Islet of Langerhans (tissue), 1 donor: ENCODE data around the gene RFNG.

ENCODE experiments used
- FAIRE-seq: peaks from one replicate; lab custom pipeline; 2011; peaks lifted over from hg19 to GRCh38; lab: Jason Lieb, UNC

Gene RFNG

DNA sequence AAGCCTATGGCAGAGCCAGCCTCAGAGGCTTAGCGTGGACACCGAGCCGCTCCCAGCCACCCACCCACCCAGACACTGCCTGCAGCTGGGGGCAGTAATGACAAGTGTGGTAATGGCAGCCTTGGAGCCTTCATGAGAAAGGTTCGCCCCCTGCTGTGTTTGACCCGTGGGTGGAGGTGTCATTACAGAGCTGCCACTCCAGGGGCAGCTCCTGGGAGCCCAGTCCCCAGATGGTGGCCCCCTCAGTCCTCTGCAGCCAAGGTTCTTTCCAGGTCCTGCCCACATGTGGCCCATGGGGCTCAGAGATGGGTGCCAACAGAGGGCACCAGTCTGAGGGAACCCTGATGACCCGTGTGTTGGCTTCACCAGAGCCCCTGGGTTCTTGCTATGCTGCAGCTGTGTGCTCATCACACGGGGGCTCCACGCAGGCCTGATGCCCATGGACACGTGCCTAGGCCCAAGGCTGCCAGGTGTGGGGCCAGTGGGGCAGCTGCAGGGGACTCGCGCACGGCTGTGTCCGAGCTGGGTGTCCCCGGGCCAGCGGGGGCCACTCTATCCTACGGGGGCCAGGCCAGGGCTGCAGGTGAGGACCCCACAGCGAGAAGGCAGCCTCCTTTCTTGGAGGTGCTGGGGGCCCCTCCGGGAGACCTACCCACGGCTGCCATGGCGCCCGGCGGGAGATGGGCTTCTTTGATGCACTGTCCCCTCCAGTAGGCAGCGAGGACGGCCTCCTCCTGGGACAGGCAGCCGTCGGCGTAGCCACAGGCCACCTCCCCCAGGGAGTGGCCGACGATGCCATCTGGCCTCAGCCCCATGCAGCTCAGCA is 38.3 kb upstream of the RFNG start:
- no peak for FAIRE-seq

DNA sequence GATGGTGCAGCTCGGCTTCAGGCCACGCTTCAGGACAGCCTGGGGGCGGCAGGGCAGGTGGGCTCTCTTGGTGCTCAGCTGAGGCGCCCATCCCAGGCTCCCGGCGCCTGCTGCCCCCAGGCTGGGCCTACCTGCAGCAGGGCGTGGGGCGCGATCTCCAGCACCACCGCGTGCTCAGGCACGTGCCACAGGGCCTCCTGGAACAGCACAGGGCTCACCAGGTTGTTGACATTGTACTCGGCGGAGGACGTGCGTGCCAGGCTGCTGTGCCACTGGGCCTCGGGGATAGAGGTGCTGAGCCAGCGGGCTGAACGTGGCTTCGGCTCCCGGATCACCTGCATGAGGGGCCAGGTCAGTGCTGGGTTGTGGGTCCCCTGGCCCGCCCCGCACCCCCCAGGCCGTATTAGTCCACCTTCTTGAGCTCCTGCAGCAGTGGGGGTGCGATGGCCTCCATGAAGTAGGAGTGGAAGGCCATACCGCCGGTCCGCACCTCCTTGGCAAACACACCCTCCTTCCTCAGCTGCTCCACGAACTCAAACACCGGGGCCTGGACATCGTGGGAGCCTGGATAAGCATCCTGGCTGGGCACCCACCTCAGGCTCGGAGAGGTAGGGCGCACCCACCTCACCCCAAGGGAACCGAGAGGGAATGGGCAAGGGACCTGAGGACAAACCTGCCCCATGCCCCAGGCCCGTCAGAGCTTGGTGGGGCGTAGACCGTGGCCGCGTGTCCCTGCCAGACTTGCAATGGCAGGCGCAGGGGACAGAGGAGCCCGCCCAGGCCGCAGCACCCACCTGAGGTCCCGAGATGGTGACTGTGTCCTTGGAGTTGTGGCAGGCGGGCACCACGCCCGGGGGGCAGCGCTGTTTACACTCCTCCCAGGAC is 37.5 kb upstream of the RFNG start:
- FAIRE-seq = no peak

DNA sequence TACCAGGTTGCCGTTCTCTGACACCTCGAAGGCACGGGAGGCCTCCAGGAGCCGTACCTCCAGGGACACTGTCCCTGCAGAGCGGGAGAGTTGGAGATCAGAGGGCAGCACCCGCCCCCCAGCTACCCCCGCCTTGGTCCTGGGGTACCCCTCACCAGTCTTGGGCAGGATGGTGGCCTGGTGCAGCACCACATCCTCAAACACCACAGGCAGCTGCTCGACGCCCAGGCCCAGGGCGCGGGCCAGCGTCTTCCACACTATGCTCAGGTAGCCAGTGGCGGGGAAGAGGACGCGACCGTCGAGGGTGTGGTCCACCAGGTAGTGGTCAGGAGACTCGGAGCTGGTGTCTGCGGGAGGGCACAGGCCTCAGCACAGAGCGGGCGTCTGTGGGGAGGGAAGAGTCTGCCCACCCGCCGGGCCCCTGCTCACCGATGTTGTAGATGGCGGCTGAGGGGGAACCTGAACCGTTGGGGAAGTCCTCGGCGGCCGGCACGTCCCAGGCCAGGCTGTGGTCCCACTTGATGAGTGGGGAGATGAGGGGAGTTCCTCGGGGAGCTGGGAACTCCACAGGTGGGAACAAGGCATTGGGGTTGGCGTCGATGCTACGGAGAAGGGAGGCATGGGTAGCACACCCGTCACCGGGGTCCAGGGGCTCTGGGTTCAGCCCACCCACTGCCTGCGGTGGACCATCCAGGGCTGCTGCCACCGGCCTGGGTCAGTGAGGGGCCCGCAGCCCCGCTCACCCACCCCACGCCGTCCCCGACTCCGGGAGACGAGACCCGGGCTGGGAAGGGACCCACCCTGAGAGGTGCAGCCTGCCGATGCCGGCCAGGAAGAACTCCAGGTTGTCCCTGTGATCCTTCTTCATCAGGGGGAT is 36.6 kb upstream of the RFNG start:
- no peak for FAIRE-seq

DNA sequence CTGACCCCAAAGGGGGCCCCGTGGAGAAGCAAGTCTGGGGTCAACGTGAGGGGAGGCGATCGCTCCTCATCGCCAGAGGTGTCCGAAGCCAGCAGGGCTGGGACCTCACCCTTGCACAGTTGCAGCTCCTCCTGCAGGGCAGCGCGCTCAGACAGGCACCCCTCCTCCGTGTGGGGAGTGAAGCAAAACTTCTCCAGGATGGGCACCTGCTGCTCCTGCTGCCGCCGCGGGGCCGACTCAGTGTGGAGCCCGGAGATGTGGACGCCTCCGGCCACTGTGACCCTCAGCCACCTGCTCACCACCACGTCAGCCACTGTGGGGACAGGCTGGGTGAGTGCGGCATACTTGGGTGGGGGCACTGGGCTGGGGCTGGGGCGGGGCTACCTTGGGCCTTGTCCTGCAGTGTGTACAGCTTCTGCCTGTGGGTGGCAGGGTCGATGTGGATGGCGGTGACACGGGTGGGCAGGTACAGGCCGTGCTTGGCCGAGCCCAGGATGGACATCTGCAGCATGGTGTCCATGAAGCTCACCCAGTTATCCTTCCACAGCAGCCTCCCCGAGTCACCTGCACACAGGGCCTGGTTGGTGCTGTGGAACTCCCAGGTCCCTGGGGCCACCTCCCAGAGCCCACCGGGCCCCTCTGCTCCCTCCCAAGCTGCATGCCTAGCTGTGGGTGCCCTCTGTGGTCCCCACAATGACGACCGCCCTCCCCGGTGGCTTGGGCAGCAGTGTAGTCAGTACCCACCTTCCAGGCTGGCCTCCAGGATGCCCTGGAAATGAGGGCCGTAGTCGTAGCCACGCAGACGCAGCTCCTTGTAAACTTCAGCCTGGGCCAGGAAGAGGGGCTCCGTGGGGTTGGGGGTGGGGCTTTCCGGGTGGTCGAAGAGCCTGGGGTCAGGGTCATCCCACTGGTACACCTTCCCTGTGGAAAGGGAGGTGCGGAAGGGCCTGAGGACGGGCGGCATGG is 35.6 kb upstream of the RFNG start:
- no peak for FAIRE-seq

DNA sequence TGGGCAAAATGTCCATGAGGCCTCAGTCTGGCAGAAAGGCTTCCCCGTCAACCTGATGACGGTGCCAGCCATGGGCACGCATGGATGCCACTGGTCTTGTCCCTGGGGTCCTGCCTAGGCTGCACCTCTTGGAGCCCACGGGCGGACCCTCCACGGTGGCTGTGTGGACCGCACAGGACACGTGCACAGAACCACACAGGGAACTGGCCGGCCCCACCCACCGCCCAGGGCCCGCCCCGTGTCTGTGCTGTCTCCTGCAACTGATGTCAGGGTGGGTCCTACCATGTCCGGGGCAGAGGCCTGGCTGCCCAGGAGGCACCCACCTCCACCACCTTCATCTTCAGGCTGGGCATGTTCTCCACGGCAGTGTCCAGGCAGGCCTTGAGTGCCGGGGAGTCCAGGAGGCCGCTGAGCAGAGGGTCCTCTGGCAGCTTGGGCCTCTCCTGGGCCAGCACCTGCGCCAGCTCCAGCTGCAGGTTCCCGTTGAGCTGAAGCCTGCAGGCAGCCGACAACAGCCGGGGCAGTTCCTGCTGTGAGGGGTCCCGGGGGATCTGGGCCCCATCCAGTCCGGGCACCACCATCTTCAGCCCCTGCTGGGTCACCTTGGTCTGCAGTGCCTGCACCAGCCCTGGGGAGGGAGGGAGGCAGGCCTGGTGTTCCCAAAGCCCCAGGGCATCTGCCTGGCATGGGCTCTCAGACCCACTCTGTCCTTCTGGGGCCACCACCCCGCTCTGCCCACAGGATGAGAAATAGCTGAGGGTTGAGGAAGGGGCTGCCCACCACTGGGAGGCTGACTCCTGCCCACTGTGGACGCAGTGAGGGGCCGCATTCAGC is 34.5 kb upstream of the RFNG start:
- no peak for FAIRE-seq

DNA sequence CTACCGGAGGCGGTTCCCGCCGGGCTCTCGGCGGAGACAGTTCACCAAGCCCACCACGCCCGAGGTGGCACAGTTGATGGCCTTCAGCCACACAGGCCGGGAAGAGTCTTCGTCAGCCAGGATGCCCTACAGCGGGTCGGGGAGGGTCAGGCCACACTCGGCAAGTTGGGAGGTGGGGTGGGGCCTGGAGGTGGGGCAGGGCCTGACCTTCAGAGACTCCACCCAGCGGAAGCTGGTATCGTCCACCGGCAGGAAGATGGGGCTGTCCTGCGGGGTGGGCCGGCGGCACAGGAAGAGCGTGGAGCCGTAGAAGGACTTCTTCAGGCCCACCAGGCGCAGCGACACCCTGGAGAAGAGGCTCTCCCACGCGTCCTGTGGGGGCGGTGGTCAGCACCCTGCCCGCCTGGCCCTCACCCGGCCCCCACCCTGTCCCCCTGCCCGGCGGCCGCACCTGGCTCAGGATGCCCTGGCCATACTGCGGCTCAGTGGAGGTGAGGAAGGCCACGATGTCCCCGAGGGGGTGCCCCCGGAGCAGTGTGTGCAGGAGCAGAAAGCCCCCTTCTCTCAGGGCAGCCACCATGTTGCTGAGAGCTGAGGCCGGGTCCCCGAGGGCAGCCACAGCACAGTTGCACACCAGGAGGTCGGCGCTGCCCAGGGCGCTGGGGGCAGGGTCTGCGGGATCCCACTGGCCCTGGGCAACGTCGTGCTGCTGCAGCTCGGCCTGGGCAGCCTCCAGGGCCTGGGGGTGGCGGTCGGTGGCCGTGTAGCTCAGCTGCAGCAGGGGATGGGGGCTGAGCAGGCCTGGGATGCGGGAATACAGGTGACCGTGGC is 33.6 kb upstream of the RFNG start:
- FAIRE-seq = no peak

DNA sequence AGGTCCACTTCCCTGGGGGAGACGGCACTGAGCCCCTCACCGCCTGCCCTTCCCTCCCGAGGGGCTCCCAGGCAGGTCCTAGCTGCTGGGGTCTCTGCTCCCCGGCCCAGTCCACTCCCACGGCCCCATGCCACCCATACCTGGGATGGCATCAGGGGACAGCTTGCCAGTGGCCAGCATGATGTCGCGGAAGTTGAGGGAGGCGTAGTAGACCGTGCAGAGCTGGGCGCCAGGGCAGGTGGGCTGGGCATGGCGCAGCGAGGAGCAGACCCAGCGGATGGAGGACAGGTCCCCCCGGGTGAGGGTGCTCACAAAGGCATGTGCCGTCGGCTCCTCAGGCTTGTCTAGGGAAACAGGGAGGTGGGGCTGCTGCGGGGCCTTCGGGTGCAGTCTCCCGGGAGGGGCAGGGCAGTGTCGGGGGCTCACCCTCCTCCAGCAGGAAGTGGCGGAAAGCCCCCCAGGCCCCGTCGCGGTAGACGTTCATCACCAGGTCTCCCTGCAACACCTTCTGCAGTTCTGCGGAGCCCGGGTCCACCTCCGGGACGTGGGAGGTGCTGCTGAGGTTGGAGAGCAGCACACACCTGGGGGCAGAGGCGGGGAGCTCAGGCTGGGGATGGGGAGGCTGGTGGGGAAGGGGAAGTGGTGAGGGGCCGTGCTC is 32.9 kb upstream of the RFNG start:
- no peak for FAIRE-seq

DNA sequence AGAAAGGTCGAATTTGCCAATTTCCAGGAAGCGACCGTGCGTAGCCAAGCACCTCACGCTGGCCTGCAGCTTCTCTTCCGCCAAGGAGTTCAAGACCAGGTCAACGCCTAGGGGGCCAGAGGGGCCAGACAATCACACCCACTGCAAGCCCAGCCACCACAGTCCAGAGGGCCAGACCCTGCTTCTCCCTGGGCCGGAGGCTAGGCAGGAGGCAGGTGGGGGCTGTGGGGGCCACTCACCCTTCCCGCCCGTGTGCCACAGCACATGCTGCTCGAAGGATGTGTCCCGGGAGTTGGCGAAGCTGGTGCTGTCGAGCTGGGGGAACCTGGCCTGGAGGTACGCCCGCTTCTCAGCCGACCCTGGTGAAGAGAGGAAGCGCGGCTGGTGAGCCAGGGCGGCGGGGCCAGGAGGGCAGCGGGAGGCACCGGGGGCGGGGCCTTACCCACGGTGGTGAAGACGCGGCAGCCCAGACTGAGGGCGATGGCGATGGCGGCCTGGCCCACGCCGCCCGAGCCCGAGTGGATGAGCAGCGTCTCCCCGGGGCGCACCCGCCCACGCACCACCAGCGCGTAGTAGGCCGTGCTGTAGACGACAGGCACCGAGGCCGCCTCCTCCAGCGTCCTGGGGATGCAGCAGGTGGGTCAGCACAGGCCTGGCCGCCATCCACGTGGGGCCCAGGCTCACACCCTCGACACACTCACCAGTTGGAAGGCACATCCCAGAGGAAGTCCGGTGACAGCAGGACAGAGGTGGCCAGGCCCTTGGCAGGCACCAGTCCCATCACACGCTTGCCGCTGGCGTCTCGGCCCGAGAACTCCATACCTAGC is 32.1 kb upstream of the RFNG start:
- FAIRE-seq = no peak

DNA sequence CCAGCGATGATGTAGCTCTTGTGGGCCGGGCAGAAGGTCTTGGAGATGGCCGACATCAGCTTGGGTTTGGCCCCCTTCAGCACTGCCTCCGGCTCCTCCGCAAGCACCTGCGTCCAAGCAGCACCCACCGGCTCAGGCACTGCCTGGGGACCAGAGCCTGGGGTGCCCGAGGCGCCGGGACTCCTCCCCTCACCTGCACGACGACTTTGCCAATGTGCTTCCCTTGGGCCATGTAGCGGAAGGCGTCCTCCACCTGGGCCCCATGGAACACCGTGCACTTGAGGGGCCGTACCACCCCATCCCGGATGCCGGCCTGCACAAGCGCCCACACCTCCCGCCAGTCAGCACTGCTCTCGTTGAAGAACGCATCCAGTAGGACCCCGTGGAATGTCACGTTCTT is 31.4 kb upstream of the RFNG start:
- FAIRE-seq = no peak

DNA sequence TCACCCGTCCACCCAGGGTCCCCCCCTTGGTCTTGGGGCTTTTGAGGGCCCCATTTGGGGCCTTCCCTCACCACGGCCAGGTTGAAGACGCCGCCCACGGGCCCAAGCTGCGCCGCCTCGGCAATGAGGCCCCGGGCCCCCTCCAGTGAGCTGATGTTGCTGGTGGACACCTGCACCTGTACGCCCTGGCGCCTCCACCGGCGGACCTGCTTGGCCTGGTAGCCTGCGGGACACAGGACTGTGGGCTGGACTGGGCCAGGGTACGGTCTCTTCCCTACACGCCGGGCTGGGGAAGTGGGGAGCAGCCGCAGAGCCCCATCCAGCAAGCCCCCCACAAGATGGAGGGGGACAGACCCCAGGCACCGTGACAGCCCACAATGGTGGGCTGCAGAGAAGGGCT is 30.8 kb upstream of the RFNG start:
- FAIRE-seq = no peak

DNA sequence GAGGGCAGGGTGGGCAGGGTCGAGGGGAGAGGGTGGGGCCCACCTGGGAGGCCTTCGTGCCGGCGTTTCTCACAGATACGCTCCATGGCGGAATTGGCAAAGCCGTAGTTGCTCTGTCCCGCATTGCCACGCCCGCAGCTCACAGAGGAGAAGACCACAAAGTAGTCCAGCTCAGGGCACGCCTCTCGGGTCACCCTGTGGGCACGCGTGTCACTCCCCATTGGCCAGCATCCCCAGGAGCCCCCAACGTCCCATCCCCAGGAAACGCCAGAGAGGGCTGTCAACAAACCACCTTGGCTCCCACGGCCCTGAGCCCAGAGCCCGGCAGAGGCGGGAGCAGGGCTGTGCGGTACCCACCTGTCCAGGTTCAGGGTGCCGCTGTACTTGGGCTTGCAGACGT is 30.4 kb upstream of the RFNG start:
- no peak for FAIRE-seq

DNA sequence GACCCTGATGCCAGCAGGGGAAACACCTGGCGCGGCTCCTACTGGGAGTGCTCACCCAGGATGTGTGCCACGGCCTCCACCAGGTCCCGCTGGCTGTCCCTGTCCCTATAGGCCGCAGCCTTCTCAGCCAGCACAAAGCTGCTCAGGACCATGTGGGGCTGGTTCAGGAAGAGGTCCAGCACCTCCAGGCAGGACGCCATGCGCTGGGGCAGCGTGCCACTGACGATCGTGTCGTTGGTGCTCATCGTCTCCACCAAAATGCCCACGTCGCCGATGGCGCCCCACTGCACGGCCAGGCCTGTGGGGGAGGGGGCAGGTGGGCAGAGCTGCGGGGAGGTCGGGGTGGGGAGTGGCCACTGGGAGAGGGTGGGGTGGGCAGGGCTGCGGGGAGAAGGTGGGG is 29.9 kb upstream of the RFNG start:
- FAIRE-seq = no peak

DNA sequence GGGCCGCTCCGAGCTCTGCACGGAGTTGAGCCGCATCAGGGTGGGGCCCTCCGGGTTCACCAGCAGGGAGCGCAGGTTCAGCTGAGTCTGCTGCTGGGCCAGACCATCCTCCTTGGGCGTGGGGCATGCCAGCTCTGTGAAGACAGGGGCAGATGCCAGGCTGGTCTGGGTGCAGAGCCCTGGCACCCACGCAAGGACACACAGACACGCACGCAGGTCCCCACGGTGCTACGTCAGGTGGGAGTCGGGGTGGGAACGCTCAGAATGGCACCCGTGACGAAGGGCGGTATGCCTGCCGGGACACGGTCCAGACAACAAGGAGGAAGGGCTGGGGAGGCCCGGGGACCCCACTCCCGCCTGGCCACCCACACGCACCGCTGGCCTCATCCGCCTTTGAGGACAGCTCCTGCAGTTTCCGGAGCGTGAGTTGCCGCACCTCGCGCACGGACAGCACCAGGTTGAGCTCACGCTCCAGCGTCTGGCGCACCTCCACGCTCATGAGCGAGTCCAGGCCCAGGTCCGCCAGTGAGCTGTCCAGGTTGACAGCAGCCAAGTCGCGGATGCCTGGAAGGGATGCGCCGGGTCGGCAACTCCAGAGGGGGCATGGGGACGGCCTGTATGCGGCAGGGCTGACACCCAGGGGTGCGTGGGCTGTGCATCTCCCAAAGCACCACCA is 29.3 kb upstream of the RFNG start:
- FAIRE-seq = no peak

DNA sequence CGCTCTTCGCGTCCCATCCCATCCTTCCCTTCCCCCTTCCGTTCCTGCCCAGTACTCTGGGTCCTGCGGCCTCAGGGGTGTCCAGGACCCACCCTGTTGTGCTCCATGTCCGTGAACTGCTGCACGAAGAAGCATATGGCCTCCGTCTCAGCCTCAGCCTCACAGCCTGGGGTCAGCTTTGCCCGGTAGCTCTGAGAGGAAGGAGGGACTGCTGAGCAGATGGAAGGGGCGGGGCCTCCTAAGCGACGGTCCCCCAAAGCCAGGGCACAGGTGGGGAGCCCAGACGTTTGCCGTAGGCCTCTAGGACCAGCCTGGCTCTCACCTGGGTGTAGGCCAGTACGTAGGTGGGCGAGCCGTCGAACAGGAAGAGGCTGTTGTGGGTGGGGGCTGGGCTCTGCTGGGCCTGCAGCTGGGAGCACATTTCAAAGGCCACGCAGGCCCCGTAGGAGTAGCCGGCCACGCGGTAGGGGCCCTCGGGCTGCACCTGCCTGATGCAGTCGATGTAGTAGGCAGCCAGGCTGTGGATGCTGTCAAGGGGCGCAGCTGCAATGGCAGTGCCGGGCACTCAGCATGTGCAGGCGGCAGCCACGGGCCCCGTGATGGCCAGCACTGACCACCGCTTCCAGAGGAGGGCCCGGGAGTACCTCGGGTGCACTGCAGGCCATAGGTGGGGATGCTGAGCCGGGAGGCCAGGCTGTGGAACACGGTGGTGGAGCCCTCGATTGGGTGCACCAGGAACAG is 28.6 kb upstream of the RFNG start:
- FAIRE-seq = no peak

DNA sequence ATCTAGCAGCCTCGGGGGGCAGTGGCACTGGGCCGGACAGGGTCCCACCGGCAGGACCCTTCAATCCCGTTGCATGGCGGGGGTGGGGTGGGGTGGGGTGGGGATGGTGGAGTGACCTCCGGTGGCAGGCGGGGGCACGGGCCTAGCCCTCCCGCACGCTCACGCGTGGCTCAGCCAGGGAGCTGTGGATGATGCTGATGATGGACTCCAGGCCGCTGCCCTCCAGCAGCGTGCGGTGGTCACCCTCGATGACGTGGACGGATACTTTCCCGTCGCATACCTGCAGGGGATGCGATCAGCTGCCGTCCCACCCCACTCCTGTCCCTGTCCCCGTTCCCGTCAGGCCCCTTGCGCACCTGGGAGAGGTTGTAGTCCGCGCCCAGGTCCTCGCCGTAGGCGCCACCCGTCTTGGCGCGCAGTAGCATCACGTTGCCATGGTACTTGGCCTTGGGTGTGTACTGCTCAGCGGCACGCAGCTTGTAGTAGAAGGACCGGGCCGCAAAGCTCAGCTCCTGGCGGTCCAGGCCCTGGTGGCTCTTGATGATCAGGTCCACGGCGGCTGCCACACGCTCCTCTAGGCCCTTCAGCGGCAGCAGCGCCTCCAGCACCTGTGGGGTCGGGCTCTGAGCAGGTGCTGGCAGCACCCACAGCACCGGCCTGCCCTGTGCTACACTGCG is 27.5 kb upstream of the RFNG start:
- FAIRE-seq = no peak

DNA sequence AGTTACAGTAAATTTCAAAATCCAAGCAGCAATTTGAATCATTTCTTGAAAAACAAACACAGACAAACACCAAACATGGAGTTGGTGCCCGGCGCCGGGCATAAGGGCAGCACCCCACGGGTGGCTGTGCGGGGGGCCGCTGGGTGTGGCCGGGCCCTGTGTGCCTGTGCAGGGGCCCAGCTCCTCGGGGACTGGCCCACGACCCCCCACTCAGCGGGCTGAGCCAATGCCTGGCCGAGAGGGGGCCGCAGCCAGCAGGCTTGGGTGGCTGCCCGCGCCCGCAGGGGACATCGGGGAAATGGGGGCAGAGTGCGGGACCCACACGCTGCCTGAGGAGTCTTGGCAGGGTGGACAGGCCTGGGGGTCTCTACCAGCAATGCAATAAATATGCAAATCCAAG is 26.8 kb upstream of the RFNG start:
- no peak for FAIRE-seq
